Measurements from ENCODE around the gene ISLR. TPM values are rescaled to one million over a fixed set of nuclear protein-coding genes. Genes with fewer than 3 reads are reported as not detected.

ISLR gene
- total and polyA plus RNA-seq, 2 of the 8 experiments (the other 6 are each of a cell fraction or from before 2014, with no cell fraction given), result 0.29 to 0.35 TPM

DNA sequence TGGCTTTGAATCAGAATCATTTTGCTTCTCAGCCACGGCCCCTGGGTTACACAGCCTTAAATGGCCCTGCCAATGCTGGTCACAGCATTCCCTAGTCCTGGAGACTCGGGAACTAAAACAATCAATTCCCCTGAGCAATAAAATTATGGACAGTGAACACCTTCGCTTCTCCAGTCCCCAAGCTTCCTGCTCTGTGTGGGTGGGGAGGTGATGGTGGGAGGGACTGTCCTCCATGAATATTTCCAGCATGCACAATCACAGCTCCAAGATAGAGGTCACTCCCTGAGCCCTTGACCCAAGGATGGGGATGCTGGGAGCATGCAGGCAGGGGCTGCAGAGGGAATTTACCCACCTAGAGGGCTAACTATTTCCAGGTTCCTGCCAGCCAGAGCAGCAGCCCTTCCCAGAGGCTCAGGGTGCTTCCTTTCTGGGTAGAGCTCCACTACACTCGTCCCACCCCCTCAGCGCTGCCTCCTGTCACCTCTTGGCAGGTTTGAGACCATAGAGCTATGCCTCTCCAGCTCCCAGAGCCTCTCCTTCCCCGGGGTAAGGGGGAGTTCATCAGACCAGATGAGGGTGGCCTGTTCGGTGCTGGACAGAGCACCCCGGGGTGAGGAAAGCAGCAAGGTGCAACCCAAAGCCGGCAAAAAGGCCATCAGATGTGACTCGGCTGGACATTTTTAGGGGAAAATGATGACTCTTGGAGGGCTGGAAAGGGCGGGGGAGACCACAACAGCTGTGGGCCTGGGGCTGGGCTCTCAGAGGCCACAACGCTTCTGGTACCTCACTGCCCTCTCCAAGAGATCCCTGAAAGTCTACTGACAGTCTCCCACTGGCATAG lies 48.1 kb downstream of the ISLR start:
- FAIRE-seq (no peak), DNase-seq (ENCODE audit: low read depth in 1 of 2, low spot score in 2 of 2) (peak in 1 of 2 experiments; percentile 49)
- H3K4ac ChIP-seq (replicated peaks; ENCODE audit: insufficient read length, low read depth, low read length), result no peak overlapping the region
- H3K18ac ChIP-seq (ENCODE audit: extremely low read depth, low read length), result no peak overlapping the region
- H2AK5ac ChIP-seq (ENCODE audit: low read depth, low read length), result no peak overlapping the region
- peaks cover 3 to 5% of the 10 kb centered on the region in 2 experiments for H4K20me1 ChIP-seq (replicated peaks in 1 of 2; ENCODE audit: control insufficient read depth in 1 of 2, insufficient read depth in 2 of 2, low read length in 2 of 2)
- H3K79me1 ChIP-seq (ENCODE audit: low read depth, low read length), result no peaks in the 10 kb centered on the region
- H3K9ac ChIP-seq (replicated peaks in 1 of 4; ENCODE audit: extremely low read depth in 1 of 4, low read depth in 3 of 4, low read length in 3 of 4), result no peak overlapping the region
- no peaks in the 10 kb centered on the region for H3K36me3 ChIP-seq (ENCODE audit: control insufficient read depth in 2 of 4, insufficient read depth in 4 of 4, low read length in 3 of 4)
- H3K23ac ChIP-seq (ENCODE audit: insufficient read length), result no peak overlapping the region
- 44% methylated on average over 12 of the region's 12 CpGs; no CpG with 5 or more reads in 1 of the 2 experiments for WGBS, 2 experiments (ENCODE audit: extremely low coverage in 1 of 2, insufficient coverage in 1 of 2, insufficient read length in 1 of 2, insufficient replicate concordance in 2 of 2, low coverage in 1 of 2, low lambda C conversion rate in 2 of 2, missing lambda C conversion rate in 1 of 2)
- H3K4me1 ChIP-seq (replicated peaks in 1 of 4; ENCODE audit: control insufficient read depth in 3 of 4, insufficient read depth in 4 of 4, low read length in 3 of 4), result peaks cover 3 to 44% (median 30%) of the 10 kb centered on the region in 4 experiments
- no peak overlapping the region for H3K27ac ChIP-seq (ENCODE audit: low read depth, low read length)
- peak overlapping the region; percentile 11 to 57; a peak in 2 of 4 replicates for H3K4me2 ChIP-seq (ENCODE audit: insufficient read depth in 1 of 2, low read depth in 2 of 2, low read length in 2 of 2)
- H3K56ac ChIP-seq (replicated peaks; ENCODE audit: insufficient read length, low read depth, low read length), result no peak overlapping the region
- no peak overlapping the region for H4K91ac ChIP-seq (replicated peaks; ENCODE audit: insufficient read length, low read length)
- H2BK12ac ChIP-seq (ENCODE audit: low read depth, low read length), result no peak overlapping the region
- CTCF ChIA-PET (ENCODE audit: partially characterized antibody), result interaction anchor here (0.7 to 3.2 kb wide), 23 partner anchors 9 to 101 kb away, joined by 3 to 16 read pairs (median 4); partner anchors contain the start of genes ISLR and STRA6
- no peak overlapping the region for H2AFZ ChIP-seq (ENCODE audit: low read length)
- H3K79me2 ChIP-seq (ENCODE audit: control insufficient read depth in 1 of 2, insufficient read depth in 2 of 2, low read length in 2 of 2), result no peaks in the 10 kb centered on the region
- H2BK120ac ChIP-seq (replicated peaks; ENCODE audit: low read depth, low read length), result no peak overlapping the region
- no peaks in the 10 kb centered on the region; the same call in 1 of the 2 replicates for H3K23me2 ChIP-seq (ENCODE audit: low read depth, low read length)
- H3K14ac ChIP-seq (ENCODE audit: insufficient read length), result no peak overlapping the region
- no peak overlapping the region for H2BK15ac ChIP-seq (ENCODE audit: low read length)
- H4K8ac ChIP-seq (ENCODE audit: extremely low read depth, insufficient read depth, low read length), result no peak overlapping the region
- H2BK5ac ChIP-seq (ENCODE audit: low read depth, low read length), result no peak overlapping the region
- POLR2A ChIA-PET (ENCODE audit: partially characterized antibody), result interaction anchor here (0.7 to 6.0 kb wide), 14 partner anchors 10 to 100 kb away, joined by 3 to 44 read pairs (median 4); partner anchors contain the start of gene STRA6
- peaks cover 23 to 86% (median 78%) of the 10 kb centered on the region in 4 experiments for H3K27me3 ChIP-seq (replicated peaks in 1 of 4; ENCODE audit: control insufficient read depth in 3 of 4, extremely low read depth in 1 of 4, insufficient read depth in 3 of 4, low read length in 3 of 4)
- H2BK20ac ChIP-seq (ENCODE audit: low read length), result no peak overlapping the region
- H3K9me3 ChIP-seq (ENCODE audit: insufficient read depth in 2 of 2, low read depth in 1 of 2, low read length in 1 of 2), result no peaks in the 10 kb centered on the region
- H3K4me3 ChIP-seq (ENCODE audit: extremely low read depth in 1 of 4, insufficient read depth in 2 of 4, low read depth in 3 of 4, low read length in 4 of 4), result no peak overlapping the region
- no peak overlapping the region for H4K5ac ChIP-seq (ENCODE audit: insufficient read length, low read depth, low read length)
- TF ChIP-seq ZNF274 (IDR thresholded peaks at IDR 0.05; ENCODE audit: borderline replicate concordance, extremely low read depth, low read length), result no peak
- no peak for TF ChIP-seq BACH1 (IDR thresholded peaks at IDR 0.05; ENCODE audit: low read length)
- no peak for TF ChIP-seq SP1 (IDR thresholded peaks at IDR 0.05; ENCODE audit: low read depth, low read length)
- TF ChIP-seq CBX8 (IDR thresholded peaks at IDR 0.05; ENCODE audit: borderline replicate concordance, low read depth, low read length), result no peak
- TF ChIP-seq CEBPB (IDR thresholded peaks at IDR 0.05; ENCODE audit: low read depth, low read length), result no peak
- peak; percentile 27 for TF ChIP-seq EZH2 (IDR thresholded peaks at IDR 0.05; ENCODE audit: low read depth, low read length, severe bottlenecking)
- no peak for TF ChIP-seq NRF1 (IDR thresholded peaks at IDR 0.05; ENCODE audit: low read depth, low read length)
- no peak for TF ChIP-seq E2F6 (IDR thresholded peaks at IDR 0.05)
- no peak for TF ChIP-seq GTF2F1 (IDR thresholded peaks at IDR 0.05; ENCODE audit: borderline replicate concordance, low read depth, low read length)
- no peak for TF ChIP-seq RNF2 (IDR thresholded peaks at IDR 0.05; ENCODE audit: borderline replicate concordance, low read depth, low read length, missing control alignments, poor library complexity, severe bottlenecking)
- TF ChIP-seq BRCA1 (IDR thresholded peaks at IDR 0.05; ENCODE audit: low read depth, low read length), result no peak

Data from H1 (cell line).